Stimulated activated CD4-positive, alpha-beta T cell treated with anti-CD3 and anti-CD28 coated beads, TNF-alpha, amount 100 ng/mL, for 1 hour (primary cell): Measurements from ENCODE around the gene RNF168.
"Not testable (repeated sequence)": the region's sequence is repeated elsewhere in the genome, so short reads cannot be mapped to it uniquely, and the experiment has no call there.

Experiments used
- DNase-seq, 3 donors: peaks; one replicate each; pipeline ENCODE4 v3.0.0-alpha.2; 2020; ENCODE audit warnings: low read depth in 3 of 3, low spot score in 1 of 3

Gene RNF168

DNA sequence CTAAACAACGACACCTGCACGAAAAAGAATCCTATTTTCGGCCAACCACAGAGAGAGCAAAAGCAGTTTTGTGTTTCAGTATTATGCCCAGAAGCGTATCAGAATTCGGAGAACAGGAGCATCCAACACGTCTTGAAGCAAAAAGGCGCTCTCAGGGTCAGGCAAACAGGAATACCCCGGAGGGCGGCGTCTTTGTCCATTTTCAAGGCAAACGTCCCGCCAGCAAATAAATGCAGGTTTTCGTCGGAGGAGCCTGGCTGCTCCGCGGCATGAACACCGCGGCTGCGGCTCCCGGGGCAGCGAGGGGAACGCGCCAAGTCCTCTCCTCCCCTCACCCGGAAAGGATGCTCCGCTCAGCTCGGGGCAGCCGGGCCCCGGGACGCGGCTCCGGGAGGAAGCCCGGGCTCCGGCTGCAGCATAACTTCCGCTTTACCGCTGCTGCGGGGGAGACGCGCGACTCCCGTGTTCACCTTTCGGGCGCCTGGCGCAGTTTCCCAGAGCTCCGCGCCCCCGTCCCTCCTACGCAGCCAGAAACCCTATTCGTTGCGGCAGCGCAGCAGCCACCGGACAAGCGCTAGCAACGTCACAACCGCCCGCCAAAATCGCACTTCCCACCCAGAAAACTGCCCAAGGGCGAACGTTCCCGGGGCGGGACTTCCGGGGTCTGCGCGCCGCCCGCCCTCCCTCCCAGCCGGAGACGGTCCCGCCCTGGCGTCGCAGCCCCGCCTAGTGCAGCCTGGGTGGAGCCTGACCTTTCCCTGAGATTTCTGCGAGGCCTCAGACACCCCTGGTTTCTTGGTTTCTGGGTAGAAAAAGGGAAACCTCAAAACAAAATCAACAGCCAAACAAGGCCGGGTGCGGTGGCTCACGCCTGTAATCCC lies at the start of gene RNF168:
RNF168 (minus strand) TSS at position 573 of the 881 bp plus-strand sequence. CDS start 595 bp downstream, outside the sequence.
- DNase-seq, result peak; percentile 74 to 90 (median 77)

- no peak for DNase-seq
Measured at GRCh38 chr3:196552253-196552652, 48.7 kb upstream of the RNF168 start.

- not testable (repeated sequence) for DNase-seq
Measured at GRCh38 chr3:196550172-196550571, 46.6 kb upstream of the RNF168 start.

- DNase-seq, result not testable (repeated sequence)
Measured at GRCh38 chr3:196549312-196549711, 45.7 kb upstream of the RNF168 start.

GRCh38 chr3:196547067-196547466 lies 43.5 kb upstream of the RNF168 start:
- no peak for DNase-seq

DNA sequence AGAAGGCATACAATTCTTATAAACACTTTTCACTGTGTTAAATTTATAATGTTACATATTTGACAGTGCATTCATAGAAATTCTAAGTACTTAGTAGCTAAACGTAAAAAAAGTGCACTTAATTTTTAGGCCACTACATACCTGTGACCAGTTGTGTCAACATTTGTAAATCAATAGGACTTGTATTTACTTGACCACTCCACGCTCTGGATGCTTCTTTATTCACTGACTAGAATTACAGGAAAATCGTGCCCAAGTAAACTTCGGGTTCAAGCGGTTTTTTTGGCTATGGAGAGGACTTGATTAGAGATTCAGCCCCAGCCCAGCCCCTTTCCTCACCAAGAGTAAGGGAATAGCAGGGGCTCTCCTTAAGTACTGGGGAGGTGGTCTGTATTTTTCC lies 43.0 kb upstream of the RNF168 start:
- DNase-seq, result no peak

DNA sequence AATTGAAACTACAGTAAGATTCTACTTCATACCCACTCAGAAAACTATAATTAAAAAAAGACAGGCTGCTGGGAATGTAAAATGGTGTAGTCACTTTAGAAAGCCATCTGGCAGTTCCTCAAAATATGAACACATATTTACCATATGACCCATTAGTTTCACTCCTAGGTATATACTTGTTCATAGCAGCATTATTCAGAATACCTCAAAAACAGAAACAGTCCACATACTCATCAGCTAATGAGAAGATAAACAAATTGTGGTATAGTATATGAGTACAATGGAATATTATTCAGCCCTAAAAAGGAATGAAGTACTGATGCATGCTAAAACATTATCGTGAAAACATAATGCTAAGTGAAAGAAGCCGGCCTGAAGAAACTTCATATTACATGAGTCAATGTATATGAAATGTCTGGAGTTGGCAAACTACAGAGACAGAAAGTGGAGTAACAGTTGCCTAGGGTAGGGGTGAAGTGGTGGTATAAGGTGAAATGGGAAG lies 41.0 kb upstream of the RNF168 start:
- no peak for DNase-seq

- DNase-seq, result no peak
Measured at GRCh38 chr3:196541684-196542445, 38.3 kb upstream of the RNF168 start.

GRCh38 chr3:196537319-196537984 lies 33.9 kb upstream of the RNF168 start:
- DNase-seq, result peak; percentile 9 to 54 (median 40)

DNA sequence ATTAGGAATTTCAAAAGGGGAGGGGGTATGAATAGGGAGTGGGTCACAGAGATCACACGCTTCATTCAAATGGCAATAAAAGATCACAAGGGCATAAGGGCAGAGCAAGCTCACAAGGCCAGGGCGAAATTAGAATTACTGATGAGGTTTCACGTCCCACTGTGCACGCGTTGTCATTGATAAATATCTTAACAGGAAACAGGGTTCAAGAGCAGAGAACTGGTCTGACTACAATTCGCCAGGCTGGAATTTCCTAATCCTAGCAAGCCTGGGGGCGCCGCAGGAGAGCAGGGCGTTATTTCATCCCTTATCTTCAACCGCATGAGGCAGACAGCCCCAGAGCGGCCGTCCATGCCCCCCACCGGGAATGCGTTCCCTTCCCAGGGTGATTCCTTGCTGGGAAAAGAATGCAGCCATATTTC lies 29.7 kb upstream of the RNF168 start:
- no peak for DNase-seq

DNA sequence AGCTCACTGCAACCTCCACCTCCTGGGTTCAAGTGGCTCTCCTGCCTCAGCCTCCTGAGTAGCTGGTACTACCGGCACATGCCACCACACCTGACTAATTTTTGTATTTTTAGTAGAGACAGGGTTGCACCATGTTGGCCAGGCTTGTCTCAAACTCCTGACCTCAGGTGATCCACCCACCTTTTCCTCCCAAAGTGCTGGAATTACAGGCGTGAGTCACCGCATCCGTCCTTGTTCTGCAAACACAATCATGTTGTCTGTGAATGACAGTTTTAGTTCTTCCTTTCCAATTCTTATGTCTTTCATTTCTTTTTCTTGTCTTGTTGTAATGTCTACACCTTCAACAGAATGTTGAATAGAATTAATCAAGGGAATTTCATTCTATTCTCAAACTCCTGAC lies 27.9 kb upstream of the RNF168 start:
- DNase-seq, result no peak

DNA sequence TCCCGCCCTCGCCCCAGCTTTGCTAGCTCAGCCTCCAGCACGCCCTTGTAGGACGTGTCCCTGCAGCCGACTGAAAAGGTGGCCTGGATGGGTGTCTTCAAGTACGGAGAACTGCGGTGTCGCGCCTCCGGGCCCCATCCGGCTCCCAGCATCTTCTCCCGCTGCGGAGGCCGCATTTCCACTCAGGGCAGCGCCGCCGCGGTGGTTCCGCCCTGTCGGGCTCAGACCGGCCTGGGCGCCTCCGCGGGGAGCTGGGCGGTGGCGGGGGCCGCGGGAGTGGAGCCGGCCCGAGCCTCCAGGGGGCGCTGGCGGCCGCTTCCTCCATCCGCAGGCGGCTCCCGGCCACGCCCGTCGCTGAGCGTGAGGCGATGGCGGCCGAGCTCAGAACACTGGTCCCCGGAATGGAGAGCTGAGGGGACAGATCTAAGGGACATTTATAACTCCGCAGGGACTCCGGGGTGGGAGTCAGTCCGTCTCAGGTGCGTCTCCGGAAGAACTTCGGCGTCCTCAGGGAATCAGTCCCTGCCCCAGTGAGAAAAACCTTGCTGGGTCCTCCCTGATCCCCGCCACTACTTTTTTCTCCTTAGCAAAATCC lies 25.2 kb upstream of the RNF168 start:
- peak; percentile 31 to 89 (median 46) for DNase-seq

DNA sequence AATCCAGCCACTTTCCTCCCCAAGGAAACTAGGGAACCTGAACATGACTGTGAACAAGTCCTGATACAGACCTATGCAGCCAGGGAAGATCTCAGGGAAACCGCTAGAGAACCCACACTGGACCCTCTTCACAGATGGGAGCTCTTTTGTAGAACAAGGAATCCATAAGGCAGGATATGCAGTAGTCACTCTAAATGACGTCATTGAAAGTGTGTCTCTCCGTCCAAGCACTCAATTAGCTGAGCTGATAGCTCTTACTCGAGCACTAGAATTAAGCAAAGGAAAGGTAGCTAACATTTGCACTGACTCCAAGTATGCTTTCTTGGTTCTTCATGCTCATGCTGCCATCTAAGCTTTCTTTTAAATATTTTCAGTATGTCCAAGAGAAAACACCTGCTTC lies 21.6 kb upstream of the RNF168 start:
- DNase-seq, result no peak

- no peak for DNase-seq
Measured at GRCh38 chr3:196524527-196524926, 21.0 kb upstream of the RNF168 start.

GRCh38 chr3:196523841-196524240 lies 20.3 kb upstream of the RNF168 start:
- no peak for DNase-seq

GRCh38 chr3:196521291-196521690 lies 17.7 kb upstream of the RNF168 start:
- not testable (repeated sequence) for DNase-seq

DNA sequence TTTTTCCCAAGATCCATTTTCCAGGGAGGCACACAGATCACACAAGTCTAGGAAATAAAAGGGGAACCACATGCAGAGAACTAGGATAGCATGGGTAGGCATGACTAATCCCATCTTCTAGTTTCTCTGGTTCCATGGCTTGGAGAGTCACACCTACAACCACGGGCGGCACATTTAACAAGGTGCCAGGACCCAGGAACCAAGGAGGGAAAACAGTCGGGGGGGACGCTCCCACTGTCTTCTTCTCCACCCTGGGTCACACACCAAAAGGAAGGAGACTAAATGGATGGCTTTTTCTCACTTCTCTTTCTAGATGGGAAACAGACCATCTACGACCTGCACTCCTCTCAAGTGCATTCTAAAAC lies 16.1 kb upstream of the RNF168 start:
- peak in 1 of 3 donors; percentile 22 for DNase-seq

DNA sequence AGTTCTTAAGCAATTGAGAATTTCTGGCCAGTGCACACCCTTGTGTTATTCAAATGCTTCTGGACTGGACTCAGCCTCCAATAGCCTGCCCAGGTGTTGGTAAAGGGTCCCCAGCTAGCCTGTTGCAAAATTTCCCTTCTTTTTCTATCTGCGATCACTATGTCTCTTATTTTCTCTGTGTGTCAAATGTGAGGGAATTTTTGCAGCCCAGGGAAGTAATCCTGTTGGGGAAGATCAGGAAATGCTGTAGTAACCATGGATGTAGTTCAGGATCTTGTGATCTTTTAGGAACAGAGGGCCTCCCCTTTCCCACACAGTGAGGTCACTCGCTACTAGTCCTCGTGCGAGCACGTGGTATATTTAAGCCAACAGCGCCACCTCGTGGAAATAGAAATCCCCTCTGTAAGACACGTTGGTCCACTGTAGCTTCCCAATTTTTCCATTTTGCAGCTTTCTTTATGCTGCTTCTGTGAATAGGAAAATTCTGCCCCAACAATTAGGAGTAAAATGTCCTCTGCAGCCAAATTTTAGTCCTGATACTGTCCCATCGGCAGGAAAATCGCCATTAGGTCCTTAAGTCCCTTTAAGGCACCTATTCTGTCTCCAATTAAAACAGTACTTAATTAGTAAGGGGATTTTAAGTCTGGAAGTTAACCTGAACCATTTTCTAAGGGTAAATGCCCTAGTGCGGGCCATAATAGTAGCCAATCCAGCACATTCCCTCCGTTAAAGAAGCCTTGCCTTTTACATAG lies 15.6 kb upstream of the RNF168 start:
- DNase-seq, result peak in 1 of 3 donors; percentile 29

DNA sequence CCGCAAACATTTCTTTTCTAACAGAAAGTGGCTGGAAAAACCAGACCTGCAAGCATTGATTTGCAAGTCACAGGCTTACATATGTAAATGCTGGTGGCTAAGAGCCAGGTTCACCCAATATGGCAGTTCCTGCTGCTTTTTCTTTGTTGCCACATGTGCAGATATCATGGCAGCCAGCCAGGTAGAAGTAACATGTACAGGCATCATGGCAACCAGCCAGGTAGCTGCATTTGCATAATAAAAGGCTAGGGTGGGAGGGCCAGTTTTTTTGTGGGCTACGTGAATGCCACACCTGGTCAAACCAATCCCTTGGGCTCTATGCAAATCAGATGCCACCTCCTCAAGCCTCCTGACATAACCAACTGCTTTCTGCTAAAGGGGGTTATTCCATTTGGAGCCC lies 14.4 kb upstream of the RNF168 start:
- DNase-seq, result no peak

DNA sequence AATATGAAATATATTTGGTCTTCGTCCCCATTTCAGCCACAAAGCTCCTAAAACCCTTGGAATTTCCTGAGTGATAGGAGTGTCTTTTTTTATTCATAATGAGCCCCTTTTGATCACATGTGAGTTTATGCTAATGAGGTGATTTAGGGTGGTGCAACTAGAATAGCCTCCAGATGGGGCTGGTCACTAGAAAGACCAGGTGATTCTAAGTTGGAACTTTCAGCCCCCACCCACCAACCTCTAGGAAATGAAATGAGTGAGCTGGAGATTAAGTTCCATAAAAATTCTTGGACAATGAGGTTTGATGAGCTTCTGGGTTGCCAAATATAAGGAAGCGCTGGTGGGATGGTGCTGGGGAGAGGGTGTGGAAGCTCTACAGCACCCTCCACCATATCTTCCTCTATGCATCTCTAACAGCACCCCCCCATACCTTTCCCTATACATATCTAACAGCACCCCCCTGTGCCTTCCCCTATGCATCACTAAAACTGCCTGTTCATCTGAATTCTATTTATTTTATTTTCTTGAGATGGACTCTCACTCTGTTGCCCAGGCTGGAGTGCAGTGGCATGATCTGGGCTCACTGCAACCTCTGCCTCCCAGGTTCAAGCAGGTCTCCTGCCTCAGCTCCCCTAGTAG lies 13.7 kb upstream of the RNF168 start:
- DNase-seq, result no peak
